Measurements from ENCODE around the gene CROCC2.

DNA sequence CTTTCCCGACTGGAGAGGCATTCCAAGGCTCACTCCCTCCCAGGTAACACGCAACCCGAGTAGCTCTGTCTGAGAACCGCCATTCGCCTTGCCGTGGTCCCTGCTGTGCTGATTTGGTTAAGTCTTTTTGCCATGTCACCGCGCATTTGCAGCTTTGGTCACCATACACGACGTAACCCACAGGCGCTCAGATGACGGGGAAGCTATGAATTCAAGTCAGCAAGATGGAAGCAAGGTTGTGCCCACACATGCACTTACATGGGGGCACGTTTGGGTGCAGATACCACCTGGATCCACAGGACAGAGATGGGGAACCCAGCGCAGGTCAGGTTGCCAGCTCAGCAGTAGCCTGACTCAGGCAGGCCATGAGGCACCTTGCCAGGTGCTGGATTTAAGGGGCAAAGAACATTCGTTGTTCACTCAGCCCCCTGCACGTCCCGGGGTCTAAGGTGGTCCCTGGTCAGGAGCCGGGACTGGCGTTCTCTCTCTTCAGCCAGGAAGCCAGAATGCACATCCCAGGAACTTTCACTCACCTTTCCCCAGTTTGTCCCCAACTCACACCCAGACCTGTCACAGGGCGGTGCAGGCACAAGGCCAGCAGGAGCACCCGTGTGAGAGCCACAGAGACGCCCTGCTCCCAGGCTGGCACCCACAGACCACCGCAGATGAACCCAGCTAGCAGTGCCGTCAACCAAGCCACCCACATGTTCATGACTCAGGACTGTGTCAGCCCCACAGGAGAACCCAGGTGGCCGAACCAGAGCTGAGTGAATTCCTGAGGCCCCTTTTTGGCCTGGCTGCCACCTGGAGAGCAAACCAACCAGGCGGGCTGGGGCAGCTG lies 112.1 kb downstream of the CROCC2 start:
- no peak for TF ChIP-seq EZH2phosphoT487 (IDR thresholded peaks at IDR 0.05; ENCODE audit: borderline replicate concordance, low read depth, low read length)
- TF ChIP-seq, protein P1, sequence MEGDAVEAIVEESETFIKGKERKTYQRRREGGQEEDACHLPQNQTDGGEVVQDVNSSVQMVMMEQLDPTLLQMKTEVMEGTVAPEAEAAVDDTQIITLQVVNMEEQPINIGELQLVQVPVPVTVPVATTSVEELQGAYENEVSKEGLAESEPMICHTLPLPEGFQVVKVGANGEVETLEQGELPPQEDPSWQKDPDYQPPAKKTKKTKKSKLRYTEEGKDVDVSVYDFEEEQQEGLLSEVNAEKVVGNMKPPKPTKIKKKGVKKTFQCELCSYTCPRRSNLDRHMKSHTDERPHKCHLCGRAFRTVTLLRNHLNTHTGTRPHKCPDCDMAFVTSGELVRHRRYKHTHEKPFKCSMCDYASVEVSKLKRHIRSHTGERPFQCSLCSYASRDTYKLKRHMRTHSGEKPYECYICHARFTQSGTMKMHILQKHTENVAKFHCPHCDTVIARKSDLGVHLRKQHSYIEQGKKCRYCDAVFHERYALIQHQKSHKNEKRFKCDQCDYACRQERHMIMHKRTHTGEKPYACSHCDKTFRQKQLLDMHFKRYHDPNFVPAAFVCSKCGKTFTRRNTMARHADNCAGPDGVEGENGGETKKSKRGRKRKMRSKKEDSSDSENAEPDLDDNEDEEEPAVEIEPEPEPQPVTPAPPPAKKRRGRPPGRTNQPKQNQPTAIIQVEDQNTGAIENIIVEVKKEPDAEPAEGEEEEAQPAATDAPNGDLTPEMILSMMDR (conservative IDR thresholded peaks at IDR 0.05; ENCODE audit: low read length): no peak
